Aorta (tissue), 5 donors: ENCODE results near the gene PDGFRB. TPM values are rescaled to one million over a fixed set of nuclear protein-coding genes. Genes with fewer than 3 reads are reported as not detected.

Experiments
- ATAC-seq: fragments of 200-7000 bp; cut with Tn5 transposase; one replicate; pipeline ENCODE4 v1.9.1; 2022; ENCODE audit warnings: moderate library complexity; ENCODE audit not compliant: low FRiP score
- DNase-seq, 2 donors: peaks; one replicate each; pipeline ENCODE4 v3.0.0-alpha.2; 2020
- H3K27ac ChIP-seq, 2 donors: one replicate each; pipeline ENCODE4 v1.5.1; 2013; ENCODE audit warnings: low read length in 2 of 2, mild to moderate bottlenecking in 2 of 2, moderate library complexity in 2 of 2, control low read depth in 1 of 2, inconsistent platforms in 1 of 2, low read depth in 1 of 2
- H3K27me3 ChIP-seq, 2 donors: one replicate each; pipeline ENCODE4 v1.6.1; 2013; ENCODE audit warnings: control low read depth in 1 of 2, low read length in 1 of 2, mild to moderate bottlenecking in 1 of 2, moderate library complexity in 1 of 2; ENCODE audit not compliant: insufficient read depth in 2 of 2, control insufficient read depth in 1 of 2
- H3K36me3 ChIP-seq, 2 donors: one replicate each; pipeline ENCODE4 v1.6.1; 2013; ENCODE audit warnings: control low read depth in 1 of 2, low read length in 1 of 2, mild to moderate bottlenecking in 1 of 2; ENCODE audit not compliant: insufficient read depth in 2 of 2, control insufficient read depth in 1 of 2
- H3K4me1 ChIP-seq, 2 donors: one replicate each; pipeline ENCODE4 v1.6.1; 2013; ENCODE audit warnings: low read length in 2 of 2, control low read depth in 1 of 2, mild to moderate bottlenecking in 1 of 2, moderate library complexity in 1 of 2; ENCODE audit not compliant: insufficient read depth in 2 of 2, control insufficient read depth in 1 of 2
- H3K4me3 ChIP-seq, 2 donors: one replicate each; pipeline ENCODE4 v1.5.1; 2013; ENCODE audit warnings: low read length in 2 of 2, control low read depth in 1 of 2, mild to moderate bottlenecking in 1 of 2
- H3K9me3 ChIP-seq: one replicate; pipeline ENCODE4 v1.6.1; 2013; ENCODE audit warnings: mild to moderate bottlenecking, low read length; ENCODE audit not compliant: control insufficient read depth
- WGBS, 2 donors: extraction: QIAGEN DNeasy Blood & Tissue Kit; methylation state at CpG; one replicate each; pipeline ENCODE4 v1.1.7; 2013; 5-methylcytosine and 5-hydroxymethylcytosine counted together
- intact Hi-C, 2 donors: fragments of 100-400 bp; cut with DNase I; formaldehyde crosslinking; loops; one replicate each; pipeline versions ENCODE4 v1.14.2 to v1.15.0; 2022
- polyA plus RNA-seq, 2 donors: library from polyadenylated mRNA; stranded (reverse); fragments of 200-250 nt; gene quantifications; one replicate each; pipeline ENCODE4 v1.2.3, GENCODE V29; 2013
- total RNA-seq, 2 donors: library from RNA; stranded (reverse); fragmentation: NEBNext Ultra II Directional; extraction: Animal tissue kit (Norgen Biotek cat#: 25700); gene quantifications; one replicate each; pipeline ENCODE4 v1.2.1, GENCODE V29; 2021
- donor health status: healthy with polysubstance abuse.
- donor health status: Bipolar disorder and iron deficiency.
- donor health status: DM: no; HTN: no; CAD: no.
- donor health status: DM: no; HTN: no; CAD: no.
- donor health status: DM: yes; HTN: yes; CAD: no.

PDGFRB gene
- total and polyA plus RNA-seq, 4 donors = 44.0 to 360 (median 285) TPM

DNA sequence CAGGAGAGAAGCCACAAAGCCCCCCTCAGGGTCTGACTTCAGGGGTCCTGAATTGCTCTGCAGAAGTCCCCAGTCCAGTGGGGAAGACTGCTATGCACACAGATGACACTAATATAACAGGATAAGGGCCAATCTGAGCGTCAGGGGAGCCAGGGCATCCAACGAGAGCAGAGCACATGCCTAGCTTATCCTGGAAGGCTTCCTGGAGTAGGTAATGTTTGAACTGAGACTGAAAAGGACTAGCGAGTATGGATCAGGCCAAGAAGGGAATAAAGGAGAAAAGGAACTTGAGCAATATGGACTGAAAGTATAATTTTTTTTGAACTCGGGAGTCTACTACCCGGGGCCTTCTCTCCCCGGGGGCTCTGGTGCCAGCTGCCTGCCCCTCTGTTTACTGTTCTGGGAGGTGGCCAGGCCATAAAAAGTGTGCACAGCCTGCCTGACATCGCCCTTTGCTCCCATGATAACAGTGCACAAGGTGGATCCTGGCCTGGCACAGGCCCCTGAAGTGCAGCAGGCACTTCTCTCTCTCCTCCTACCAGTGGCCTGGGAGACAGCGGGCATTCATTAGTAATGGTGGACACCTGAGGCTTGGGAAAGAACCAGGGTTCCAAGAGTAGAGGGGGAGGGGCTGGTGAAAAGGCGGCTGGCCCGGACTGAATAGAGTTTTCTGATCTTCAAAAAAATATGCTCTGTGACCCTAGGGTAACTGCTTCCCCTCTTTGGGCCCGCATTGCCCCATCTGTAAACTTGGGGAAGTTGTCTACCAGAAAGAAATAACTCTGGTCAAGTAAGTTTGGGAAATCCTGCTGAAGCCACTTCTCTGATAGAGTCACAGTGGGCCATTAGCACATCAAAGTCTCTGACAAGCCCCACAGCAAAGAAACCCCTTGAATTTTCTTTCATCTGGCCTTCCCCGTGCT is 29.6 kb upstream of the PDGFRB start:
- no peaks in the 10 kb centered on the region for H3K36me3 ChIP-seq
- intact Hi-C loops = loop anchor here in 1 of 2 donors (5.0 kb wide), 1 partner anchor 32 kb away; no protein-coding TSS in a partner anchor

DNA sequence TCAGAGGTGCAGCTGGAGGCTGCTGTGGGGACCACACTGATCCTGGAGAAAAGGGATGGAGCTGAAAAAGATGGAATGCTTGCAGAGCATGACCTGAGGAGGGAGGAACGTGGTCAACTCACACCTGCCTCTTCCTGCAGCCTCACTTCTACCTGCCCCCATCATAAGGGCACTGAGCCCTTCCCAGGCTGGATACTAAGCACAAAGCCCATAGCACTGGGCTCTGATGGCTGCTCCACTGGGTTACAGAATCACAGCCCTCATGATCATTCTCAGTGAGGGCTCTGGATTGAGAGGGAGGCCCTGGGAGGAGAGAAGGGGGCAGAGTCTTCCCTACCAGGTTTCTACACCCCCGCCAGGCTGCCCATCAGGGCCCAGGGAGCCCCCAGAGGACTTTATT is 28.4 kb upstream of the PDGFRB start:
- intact Hi-C loops = loop anchor here in 1 of 2 donors (5.0 kb wide), 1 partner anchor 33 kb away; no protein-coding TSS in a partner anchor
- no peak overlapping the region for H3K27ac ChIP-seq
- no peaks in the 10 kb centered on the region for H3K27me3 ChIP-seq
- no peak for ATAC-seq
- no peaks in the 10 kb centered on the region for H3K9me3 ChIP-seq
- 92 to 96% methylated on average over 2 of the region's 2 CpGs for WGBS, 2 donors
- H3K4me3 ChIP-seq = no peak overlapping the region
- H3K4me1 ChIP-seq = no peaks in the 10 kb centered on the region
- no peak for DNase-seq
- H3K36me3 ChIP-seq = no peaks in the 10 kb centered on the region

More for the DNA sequence above, 29.6 kb upstream of the PDGFRB start:
- 87% methylated on average over 12 of the region's 12 CpGs for WGBS, 2 donors
- no peaks in the 10 kb centered on the region for H3K27me3 ChIP-seq
- H3K9me3 ChIP-seq = no peaks in the 10 kb centered on the region
- DNase-seq = no peak
- no peaks in the 10 kb centered on the region for H3K4me1 ChIP-seq
- no peak overlapping the region for H3K27ac ChIP-seq
- no peak for ATAC-seq
- H3K4me3 ChIP-seq = no peak overlapping the region

DNA sequence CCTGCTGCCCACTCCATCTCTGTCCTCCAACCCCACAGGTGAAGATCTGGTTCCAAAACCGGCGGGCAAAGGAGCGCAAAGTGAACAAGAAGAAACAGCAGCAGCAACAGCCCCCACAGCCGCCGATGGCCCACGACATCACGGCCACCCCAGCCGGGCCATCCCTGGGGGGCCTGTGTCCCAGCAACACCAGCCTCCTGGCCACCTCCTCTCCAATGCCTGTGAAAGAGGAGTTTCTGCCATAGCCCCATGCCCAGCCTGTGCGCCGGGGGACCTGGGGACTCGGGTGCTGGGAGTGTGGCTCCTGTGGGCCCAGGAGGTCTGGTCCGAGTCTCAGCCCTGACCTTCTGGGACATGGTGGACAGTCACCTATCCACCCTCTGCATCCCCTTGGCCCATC is 27.8 kb upstream of the PDGFRB start:
- ATAC-seq = no peak
- Histone ChIP-seq H3K4me1 (no peaks in the 10 kb centered on the region), H3K27ac (no peak overlapping the region), H3K4me3 (no peak overlapping the region), H3K27me3 (no peaks in the 10 kb centered on the region), H3K36me3 (no peaks in the 10 kb centered on the region), H3K9me3 (no peaks in the 10 kb centered on the region)
- no peak for DNase-seq
- intact Hi-C loops = loop anchor here in 1 of 2 donors (5.0 kb wide), 1 partner anchor 34 kb away; no protein-coding TSS in a partner anchor
- WGBS, 2 donors = 95 to 97% methylated on average over 12 of the region's 12 CpGs

DNA sequence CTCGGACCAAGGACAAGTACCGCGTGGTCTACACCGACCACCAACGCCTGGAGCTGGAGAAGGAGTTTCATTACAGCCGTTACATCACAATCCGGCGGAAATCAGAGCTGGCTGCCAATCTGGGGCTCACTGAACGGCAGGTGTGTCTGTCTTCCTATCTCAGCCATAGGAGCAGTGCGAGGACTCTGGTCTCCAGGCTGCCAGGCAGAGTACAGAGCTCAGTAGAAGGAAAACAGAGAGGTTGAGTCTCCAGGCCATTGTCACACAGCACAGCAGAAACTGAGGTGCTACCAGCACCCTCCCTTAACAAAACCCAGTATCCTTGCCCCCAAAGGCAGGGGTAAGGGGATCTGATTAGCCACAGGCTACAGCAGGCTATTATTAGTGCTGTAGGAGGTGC is 27.1 kb upstream of the PDGFRB start:
- Histone ChIP-seq H3K36me3 (no peaks in the 10 kb centered on the region), H3K27ac (no peak overlapping the region), H3K9me3 (no peaks in the 10 kb centered on the region), H3K4me3 (no peak overlapping the region), H3K4me1 (no peaks in the 10 kb centered on the region), H3K27me3 (no peaks in the 10 kb centered on the region)
- 93% methylated on average over 10 of the region's 10 CpGs for WGBS, 2 donors
- intact Hi-C loops = loop anchor here in 1 of 2 donors (5.0 kb wide), 1 partner anchor 35 kb away; no protein-coding TSS in a partner anchor
- ATAC-seq = no peak
- DNase-seq = no peak

DNA sequence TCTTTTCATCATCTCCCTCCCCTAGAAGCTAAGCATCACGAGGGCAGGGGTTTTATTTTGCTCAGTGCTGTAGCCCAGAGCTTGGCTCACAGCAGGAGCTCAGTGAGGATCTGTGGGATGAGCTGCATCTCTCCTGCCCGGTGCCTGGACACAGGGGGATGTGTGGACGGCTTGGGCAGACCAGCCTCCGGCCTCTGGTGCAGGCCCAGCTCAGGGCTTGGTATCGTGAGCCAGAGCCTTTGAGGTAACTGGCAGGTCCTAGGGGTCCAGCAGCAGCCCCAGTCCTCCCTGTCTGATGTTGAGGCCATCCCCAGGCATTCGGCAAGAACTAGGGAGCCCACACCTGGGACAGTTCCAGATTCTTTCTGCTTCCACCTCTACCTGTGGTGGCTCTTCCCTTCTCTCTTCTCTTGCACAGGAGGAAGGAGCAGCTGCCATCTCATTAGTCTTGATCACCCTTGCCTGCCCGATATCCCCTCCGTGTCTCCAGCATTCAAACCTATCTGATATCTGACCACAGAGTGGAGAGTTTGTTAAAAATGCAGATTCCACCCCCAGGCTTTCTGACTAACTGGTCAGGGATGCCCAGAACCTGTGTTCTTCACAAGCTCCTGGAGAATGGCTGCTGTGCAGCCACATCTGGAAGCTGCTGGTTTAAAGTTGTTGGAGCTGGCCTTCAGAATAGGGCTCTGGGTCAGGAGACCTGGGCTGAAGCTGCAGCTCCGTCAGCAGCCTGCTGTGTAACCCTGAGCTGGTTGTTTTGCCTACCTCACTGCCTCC is 26.3 kb upstream of the PDGFRB start:
- Histone ChIP-seq H3K27ac (peak overlapping the region; percentile 64 to 88), H3K9me3 (no peaks in the 10 kb centered on the region), H3K4me1 (no peaks in the 10 kb centered on the region), H3K4me3 (no peak overlapping the region), H3K36me3 (no peaks in the 10 kb centered on the region), H3K27me3 (no peaks in the 10 kb centered on the region)
- intact Hi-C loops = loop anchor here in 1 of 2 donors (5.0 kb wide), 1 partner anchor 35 kb away; no protein-coding TSS in a partner anchor
- 81 to 84% methylated on average over 9 of the region's 9 CpGs for WGBS, 2 donors
- no peak for DNase-seq
- ATAC-seq = no peak

DNA sequence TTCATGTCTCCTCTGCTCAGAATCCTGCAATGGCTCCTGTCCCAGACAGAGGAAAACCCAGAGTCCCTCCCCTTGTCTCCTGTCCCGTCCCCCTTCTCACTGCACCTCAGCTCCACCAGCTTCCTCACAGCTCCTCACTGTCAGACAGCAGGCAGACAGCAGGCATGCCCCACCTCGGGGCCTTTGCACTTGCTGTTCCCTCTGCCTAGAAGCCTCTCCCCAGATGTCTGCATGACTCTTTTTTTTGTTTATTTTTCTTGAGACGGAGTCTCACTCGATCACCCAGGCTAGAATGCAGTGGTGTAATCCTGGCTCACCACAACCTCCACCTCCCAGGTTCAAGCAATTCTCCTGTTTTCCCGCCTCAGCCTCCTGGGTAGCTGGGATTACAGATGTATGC is 25.4 kb upstream of the PDGFRB start:
- Histone ChIP-seq H3K9me3 (no peaks in the 10 kb centered on the region), H3K27ac (peak overlapping the region; percentile 88 to 98), H3K36me3 (no peaks in the 10 kb centered on the region), H3K4me3 (no peak overlapping the region), H3K4me1 (no peaks in the 10 kb centered on the region), H3K27me3 (no peaks in the 10 kb centered on the region)
- no peak for ATAC-seq
- DNase-seq = no peak
- 19 to 24% methylated on average over 5 of the region's 5 CpGs for WGBS, 2 donors
- intact Hi-C loops = loop anchor here in 1 of 2 donors (5.0 kb wide), 1 partner anchor 36 kb away; no protein-coding TSS in a partner anchor

DNA sequence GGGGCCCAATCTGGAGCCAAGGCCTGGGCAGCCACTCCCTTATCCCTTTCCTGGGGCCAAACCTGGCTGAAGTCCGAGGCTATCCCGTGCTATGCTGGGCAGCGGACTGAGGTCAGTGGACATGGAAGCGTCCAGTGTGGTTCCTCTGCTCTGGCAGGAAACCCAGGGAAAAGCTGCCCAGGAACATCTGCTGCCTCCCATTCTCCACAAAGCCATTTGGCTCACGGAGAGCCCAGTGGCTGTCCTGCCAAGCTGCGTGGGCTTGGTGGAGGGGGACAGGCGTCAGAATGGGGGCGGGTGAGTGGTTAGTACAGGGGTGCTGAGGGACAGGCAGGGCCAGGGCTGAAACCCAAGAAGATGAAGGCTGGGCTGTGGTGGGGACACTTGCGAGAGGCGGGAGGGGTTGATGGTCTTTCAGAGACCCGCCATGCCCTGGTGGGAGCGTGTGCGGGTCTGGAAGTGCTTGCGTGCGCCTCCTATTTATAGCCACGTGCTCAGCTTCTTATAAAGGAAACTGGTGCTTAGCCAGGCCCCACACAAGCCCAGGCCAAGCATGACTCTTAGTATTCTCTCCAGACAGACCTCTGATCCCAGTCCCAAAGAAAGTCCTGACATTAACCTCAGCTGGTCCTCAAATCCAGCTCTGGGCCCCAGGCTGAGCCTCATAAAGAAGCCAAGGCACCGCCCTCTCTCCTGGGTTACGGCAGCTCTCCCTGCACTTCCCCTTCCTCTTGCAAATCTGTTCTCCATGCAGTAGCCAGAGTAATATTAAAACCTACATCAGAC is 24.8 kb upstream of the PDGFRB start:
- DNase-seq (peak; percentile 91 to 93), ATAC-seq (peak; percentile 90)
- Histone ChIP-seq H3K27ac (peak overlapping the region; percentile 88 to 98), H3K4me3 (no peak overlapping the region), H3K9me3 (no peaks in the 10 kb centered on the region), H3K4me1 (no peaks in the 10 kb centered on the region), H3K36me3 (no peaks in the 10 kb centered on the region), H3K27me3 (no peaks in the 10 kb centered on the region)
- intact Hi-C loops = loop anchor here in 1 of 2 donors (5.0 kb wide), 1 partner anchor 37 kb away; no protein-coding TSS in a partner anchor
- WGBS, 2 donors = 4 to 6% methylated on average over 18 of the region's 18 CpGs

DNA sequence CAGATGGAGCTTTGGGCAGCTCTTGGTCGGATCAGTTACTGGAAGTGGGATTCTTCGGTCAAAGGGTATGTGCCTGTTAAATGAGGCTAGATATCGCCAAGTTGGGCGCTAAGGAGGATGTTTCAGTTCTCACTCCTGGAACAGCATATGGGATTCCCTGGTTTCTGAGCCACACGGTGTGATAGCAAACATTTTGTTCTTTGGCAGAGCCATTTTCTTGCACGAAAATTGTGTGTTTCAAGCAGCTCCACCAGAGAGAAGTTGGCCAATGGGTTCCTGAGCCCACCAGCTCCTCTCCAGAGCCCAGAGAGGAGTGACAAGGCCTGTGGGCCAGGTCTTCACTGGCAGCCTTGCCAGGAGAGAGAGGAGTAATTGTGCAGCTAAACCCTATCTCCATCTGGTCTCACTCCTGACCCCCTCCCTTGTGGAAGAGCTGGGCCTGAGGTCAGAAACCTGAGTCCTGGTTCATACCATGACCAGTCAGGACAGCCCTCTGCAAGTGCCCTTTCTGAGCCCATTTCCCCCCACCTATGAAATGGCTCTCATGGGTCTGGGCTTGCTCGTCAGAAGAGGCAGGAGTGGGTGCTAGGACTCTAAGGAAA is 23.5 kb upstream of the PDGFRB start:
- intact Hi-C loops = no loop called here
- DNase-seq = no peak
- no peaks in the 10 kb centered on the region for H3K27me3 ChIP-seq
- no peak for ATAC-seq
- peak overlapping the region; percentile 88 to 98 for H3K27ac ChIP-seq
- 89 to 90% methylated on average over 7 of the region's 7 CpGs for WGBS, 2 donors
- no peaks in the 10 kb centered on the region for H3K9me3 ChIP-seq
- H3K4me1 ChIP-seq = no peaks in the 10 kb centered on the region
- H3K36me3 ChIP-seq = no peaks in the 10 kb centered on the region
- no peak overlapping the region for H3K4me3 ChIP-seq
